ENCODE data around the gene AK5.

GRCh38 chr1:77584884-77585283, 303.1 kb downstream of the AK5 start:
- TF ChIP-seq CTCF (IDR thresholded peaks at IDR 0.05; ENCODE audit: insufficient read depth, low read length, poor library complexity, severe bottlenecking) (no peak), EZH2phosphoT487 (conservative IDR thresholded peaks at IDR 0.05; ENCODE audit: low read length) (no peak)
